A673 (cell line): ENCODE measurements around the gene CIAO2B. TPM values are rescaled to one million over a fixed set of nuclear protein-coding genes. Genes with fewer than 3 reads are reported as not detected.
"Not testable (repeated sequence)": the region's sequence is repeated elsewhere in the genome, so short reads cannot be mapped to it uniquely, and the experiment has no call there.

Source experiments
- BruUV-seq: library from RNA; stranded (reverse); fragments of 400-500 nt; replicated peaks from 2 replicates; lab custom pipeline; 2021; lab: Mats Ljungman, UMichigan
- CTCF ChIA-PET: fragments of 300-600 bp; sonication (Branson Sonifier 250); formaldehyde crosslinking; loops from one replicate; lab custom pipeline; 2022; ENCODE audit warnings: antibody characterized with exemption; lab: Charles Lee
- POLR2A ChIA-PET: fragments of 300-600 bp; sonication (Branson Sonifier 250); formaldehyde crosslinking; loops from one replicate; lab custom pipeline; 2022; ENCODE audit warnings: antibody characterized with exemption; ENCODE audit not compliant: low non-redundant PET; lab: Charles Lee
- DNase-seq: peaks from one replicate; pipeline ENCODE4 v3.0.0-alpha.2; 2015; ENCODE audit warnings: low spot score
- H3K27ac ChIP-seq: fragments of 200-600 bp; sonication (generic); 2 replicates; pipeline ENCODE4 v1.5.1; 2016; ENCODE audit warnings: mixed run types, low read depth, mild to moderate bottlenecking, mixed read lengths, antibody characterized with exemption, low read length; ENCODE audit not compliant: poor library complexity, severe bottlenecking
- H3K27me3 ChIP-seq: fragments of 200-600 bp; sonication (generic); replicated peaks from 2 replicates; pipeline ENCODE4 v1.6.1; 2017; ENCODE audit warnings: mixed run types, low read depth, mild to moderate bottlenecking, mixed read lengths, antibody characterized with exemption, low read length; ENCODE audit not compliant: insufficient read depth, poor library complexity
- H3K36me3 ChIP-seq: fragments of 200-600 bp; sonication (generic); 2 replicates; pipeline ENCODE4 v1.6.1; 2016; ENCODE audit warnings: mixed run types, mild to moderate bottlenecking, mixed read lengths, antibody characterized with exemption, low read length; ENCODE audit not compliant: insufficient read depth, poor library complexity, severe bottlenecking
- H3K4me1 ChIP-seq: fragments of 200-600 bp; sonication (generic); 2 replicates; pipeline ENCODE4 v1.6.1; 2017; ENCODE audit warnings: mixed run types, mild to moderate bottlenecking, mixed read lengths, antibody characterized with exemption, low read length; ENCODE audit not compliant: insufficient read depth, poor library complexity, severe bottlenecking
- H3K4me3 ChIP-seq: fragments of 200-600 bp; sonication (generic); 2 replicates; pipeline ENCODE4 v1.5.1; 2016; ENCODE audit warnings: low read depth, mixed run types, mild to moderate bottlenecking, mixed read lengths, low read length; ENCODE audit not compliant: poor library complexity, severe bottlenecking
- H3K9me3 ChIP-seq: fragments of 200-600 bp; sonication (generic); 2 replicates; pipeline ENCODE4 v1.6.1; 2016; ENCODE audit warnings: mixed run types, low read depth, mild to moderate bottlenecking, mixed read lengths, antibody characterized with exemption, low read length; ENCODE audit not compliant: poor library complexity, severe bottlenecking
- EZH2 ChIP-seq: fragments of 200-600 bp; sonication (generic); IDR thresholded peaks from 2 replicates; pipeline ENCODE4 v1.6.1; 2017; ENCODE audit warnings: borderline replicate concordance, low read depth, mild to moderate bottlenecking, mixed read lengths, antibody characterized with exemption, low read length; ENCODE audit not compliant: poor library complexity, severe bottlenecking
- intact Hi-C: fragments of 100-400 bp; cut with micrococcal nuclease; formaldehyde crosslinking; loops from one replicate; pipeline ENCODE4 v1.10.0; 2022; ENCODE audit not compliant: unreplicated experiment
- total RNA-seq: library from RNA; stranded (reverse); gene quantifications from 2 replicates; pipeline ENCODE4 v1.2.3, GENCODE V29; 2021
- TF ChIP-seq, protein P1 (sequence below): fragments of 300-800, 200-600 bp; sonication (generic); conservative IDR thresholded peaks from 2 replicates; pipeline ENCODE4 v1.5.1; 2017; ENCODE audit warnings: low read depth, mild to moderate bottlenecking, antibody characterized with exemption, low read length, moderate library complexity, mixed read lengths

Gene CIAO2B
- total RNA-seq, 1 experiment from 2014 or later = 108 TPM

GRCh38 chr16:66977341-66978113, 43.3 kb upstream of the CIAO2B start:
- DNase-seq = peak; percentile 89
- no TSS peak for BruUV-seq
- Histone ChIP-seq H3K4me1 (peaks cover 9% of the 10 kb centered on the region), H3K27me3 (no peaks in the 10 kb centered on the region), H3K27ac (no peak overlapping the region), H3K4me3 (no peak overlapping the region), H3K36me3 (no peaks in the 10 kb centered on the region), H3K9me3 (no peaks in the 10 kb centered on the region)
- CTCF ChIA-PET = interaction anchor here (2.3 kb wide), 1 partner anchor 178 kb away, joined by 11 read pairs; no protein-coding TSS in a partner anchor
- POLR2A ChIA-PET = no interaction called here
- intact Hi-C loops = loop anchor here (1.0 to 5.0 kb wide), 4 partner anchors 125 to 208 kb away; no protein-coding TSS in a partner anchor
- TF ChIP-seq, protein P1, sequence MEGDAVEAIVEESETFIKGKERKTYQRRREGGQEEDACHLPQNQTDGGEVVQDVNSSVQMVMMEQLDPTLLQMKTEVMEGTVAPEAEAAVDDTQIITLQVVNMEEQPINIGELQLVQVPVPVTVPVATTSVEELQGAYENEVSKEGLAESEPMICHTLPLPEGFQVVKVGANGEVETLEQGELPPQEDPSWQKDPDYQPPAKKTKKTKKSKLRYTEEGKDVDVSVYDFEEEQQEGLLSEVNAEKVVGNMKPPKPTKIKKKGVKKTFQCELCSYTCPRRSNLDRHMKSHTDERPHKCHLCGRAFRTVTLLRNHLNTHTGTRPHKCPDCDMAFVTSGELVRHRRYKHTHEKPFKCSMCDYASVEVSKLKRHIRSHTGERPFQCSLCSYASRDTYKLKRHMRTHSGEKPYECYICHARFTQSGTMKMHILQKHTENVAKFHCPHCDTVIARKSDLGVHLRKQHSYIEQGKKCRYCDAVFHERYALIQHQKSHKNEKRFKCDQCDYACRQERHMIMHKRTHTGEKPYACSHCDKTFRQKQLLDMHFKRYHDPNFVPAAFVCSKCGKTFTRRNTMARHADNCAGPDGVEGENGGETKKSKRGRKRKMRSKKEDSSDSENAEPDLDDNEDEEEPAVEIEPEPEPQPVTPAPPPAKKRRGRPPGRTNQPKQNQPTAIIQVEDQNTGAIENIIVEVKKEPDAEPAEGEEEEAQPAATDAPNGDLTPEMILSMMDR = peak; percentile 93
- TF ChIP-seq EZH2 = no peak

DNA sequence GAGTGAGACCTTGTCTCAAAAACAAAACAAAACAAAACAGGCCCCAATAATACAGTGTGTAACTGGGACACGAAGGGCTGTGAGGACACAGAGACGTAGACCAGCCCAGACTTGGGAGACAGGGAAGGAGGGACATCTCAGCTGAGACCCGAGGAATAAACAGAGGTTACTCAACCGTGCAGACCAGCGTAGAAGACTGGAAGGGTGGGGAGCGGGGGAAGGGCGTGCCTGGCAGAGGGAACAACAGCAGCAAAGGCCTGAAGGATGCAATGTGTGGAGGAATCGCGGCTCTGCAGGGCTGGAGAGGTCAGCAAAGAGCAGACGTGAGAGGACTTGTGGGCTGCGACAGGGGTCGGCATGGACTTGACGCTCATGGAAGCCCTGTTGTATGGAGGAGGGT, 42.5 kb upstream of the CIAO2B start:
- ChIA-PET POLR2A (no interaction called here), CTCF (interaction anchor here (0.8 to 0.9 kb wide), 2 partner anchors 37 to 178 kb away, joined by 3 to 4 read pairs; no protein-coding TSS in a partner anchor)
- no peak overlapping the region for H3K27ac ChIP-seq
- BruUV-seq = no TSS peak
- H3K4me1 ChIP-seq = peaks cover 9% of the 10 kb centered on the region
- TF ChIP-seq, protein P1 = no peak
- no peak for TF ChIP-seq EZH2
- no peak for DNase-seq
- no peaks in the 10 kb centered on the region for H3K27me3 ChIP-seq
- no peaks in the 10 kb centered on the region for H3K9me3 ChIP-seq
- H3K36me3 ChIP-seq = no peaks in the 10 kb centered on the region
- no peak overlapping the region for H3K4me3 ChIP-seq
- intact Hi-C loops = loop anchor here (1.0 to 5.0 kb wide), 4 partner anchors 126 to 209 kb away; no protein-coding TSS in a partner anchor

DNA sequence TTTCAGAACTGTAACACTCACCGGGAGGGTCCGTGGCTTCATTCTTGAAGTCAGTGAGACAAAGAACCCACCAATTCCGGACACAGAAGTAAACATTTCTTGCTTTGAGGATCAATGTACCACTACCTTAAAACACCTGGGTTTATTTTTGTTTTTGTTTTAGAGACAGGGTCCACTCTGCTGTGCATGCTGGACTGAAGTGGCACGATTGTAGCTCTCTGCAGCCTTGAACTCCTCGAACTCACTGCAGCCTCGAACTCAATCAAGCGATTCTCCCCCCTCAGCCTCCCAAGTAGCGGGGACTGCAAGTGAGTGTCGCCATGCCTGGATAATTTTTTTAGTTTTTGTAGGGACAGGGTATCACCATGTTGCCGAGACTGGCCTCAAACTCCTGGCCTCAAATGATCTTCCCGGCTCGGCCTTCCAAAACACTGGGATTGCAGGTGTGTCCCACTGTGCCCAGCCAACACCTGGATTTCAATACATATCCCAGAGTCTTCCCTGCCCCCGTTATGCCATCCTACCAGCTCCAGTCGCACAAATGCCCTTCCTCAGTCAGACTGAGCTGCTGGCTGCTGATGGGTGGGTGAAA, 41.2 kb upstream of the CIAO2B start:
- no peaks in the 10 kb centered on the region for H3K9me3 ChIP-seq
- ChIA-PET CTCF (interaction anchor here (0.5 kb wide), 1 partner anchor 18 kb away, joined by 10 read pairs; no protein-coding TSS in a partner anchor), POLR2A (interaction anchor here (0.6 kb wide), 1 partner anchor 162 kb away, joined by 4 read pairs; no protein-coding TSS in a partner anchor)
- no peaks in the 10 kb centered on the region for H3K27me3 ChIP-seq
- TSS peak; percentile 90 for BruUV-seq
- TF ChIP-seq, protein P1 = no peak
- no peak for TF ChIP-seq EZH2
- H3K36me3 ChIP-seq = no peaks in the 10 kb centered on the region
- peaks cover 9% of the 10 kb centered on the region for H3K4me1 ChIP-seq
- no peak for DNase-seq
- intact Hi-C loops = loop anchor here (5.0 kb wide), 1 partner anchor 127 kb away; no protein-coding TSS in a partner anchor
- H3K27ac ChIP-seq = no peak overlapping the region
- no peak overlapping the region for H3K4me3 ChIP-seq

GRCh38 chr16:66974932-66975246, 40.7 kb upstream of the CIAO2B start:
- intact Hi-C loops = loop anchor here (5.0 kb wide), 1 partner anchor 127 kb away; no protein-coding TSS in a partner anchor
- peak; percentile 39 for DNase-seq
- not testable (repeated sequence) for H3K27me3 ChIP-seq, H3K4me3 ChIP-seq, H3K9me3 ChIP-seq, H3K27ac ChIP-seq, BruUV-seq, H3K36me3 ChIP-seq, H3K4me1 ChIP-seq
- POLR2A ChIA-PET = interaction anchor here (0.6 kb wide), 1 partner anchor 162 kb away, joined by 4 read pairs; no protein-coding TSS in a partner anchor
- CTCF ChIA-PET = interaction anchor here (1.1 kb wide), 1 partner anchor 181 kb away, joined by 3 read pairs; no protein-coding TSS in a partner anchor
